Esophagus squamous epithelium (tissue), 5 donors: ENCODE data around the gene RAB3GAP1. TPM values are rescaled to one million over a fixed set of nuclear protein-coding genes. Genes with fewer than 3 reads are reported as not detected.

Experiments used
- DNase-seq: peaks from one replicate; lab custom pipeline; 2025; lab: John Stamatoyannopoulos, UW
- H3K27ac ChIP-seq, 4 donors: fragments of 200-600 bp; sonication (generic); one replicate each; pipeline ENCODE4 v1.5.1; 2016 to 2019; ENCODE audit warnings: mild to moderate bottlenecking in 1 of 4
- H3K27me3 ChIP-seq, 4 donors: fragments of 200-600 bp; sonication (generic); 1 replicate in 3 of 4; 2 replicates in 1 of 4; pipeline versions ENCODE4 v1.5.1 to v1.6.0; 2017 to 2021; ENCODE audit warnings: antibody characterized with exemption in 1 of 4
- H3K36me3 ChIP-seq, 3 donors: fragments of 200-600 bp; sonication (generic); one replicate each; pipeline ENCODE4 v1.5.1; 2016 to 2019
- H3K4me1 ChIP-seq, 3 donors: fragments of 200-600 bp; sonication (generic); one replicate each; pipeline ENCODE4 v1.5.1; 2017 to 2019
- H3K4me3 ChIP-seq, 4 donors: fragments of 200-600 bp; sonication (generic); 1 replicate in 3 of 4; 2 replicates in 1 of 4; pipeline ENCODE4 v1.5.1; 2016 to 2019; ENCODE audit warnings: mild to moderate bottlenecking in 2 of 4, moderate library complexity in 1 of 4
- H3K9me3 ChIP-seq, 3 donors: fragments of 200-600 bp; sonication (generic); one replicate each; pipeline ENCODE4 v1.5.1; 2016 to 2019
- POLR2A ChIP-seq, 4 donors: fragments of 450-650 bp; IDR thresholded peaks; one replicate each; pipeline ENCODE4 v1.6.1; 2017; ENCODE audit warnings: antibody characterized with exemption in 4 of 4, mild to moderate bottlenecking in 4 of 4, moderate library complexity in 3 of 4
- WGBS, 2 donors: methylation state at CpG; one replicate each; pipeline ENCODE4 v1.1.5; 2018; 5-methylcytosine and 5-hydroxymethylcytosine counted together
- intact Hi-C: fragments of 100-400 bp; cut with DNase I; formaldehyde crosslinking; loops from one replicate; pipeline ENCODE4 v1.15.0; 2022
- total RNA-seq, 4 donors: library from RNA; depleted of rRNA; stranded (reverse); fragments of >200 nt; gene quantifications; one replicate each; pipeline ENCODE4 v1.1.0, GENCODE V29; 2016
- TF ChIP-seq, protein P1 (sequence below), 6 experiments: fragments of 450-650 bp in 4 of 6; fragments of 200-600 bp in 2 of 6; sonication (generic) in 2 of 6; IDR thresholded peaks; one replicate each; pipeline ENCODE4 v1.5.1; 2016 to 2019; ENCODE audit warnings: antibody characterized with exemption in 6 of 6, mild to moderate bottlenecking in 4 of 6, moderate library complexity in 4 of 6
- donor health status: DM: yes; HTN: yes; CAD: no.

RAB3GAP1 gene
- total RNA-seq, 4 donors from 2014 or later: 25.5 to 49.4 (median 35.1) TPM

DNA sequence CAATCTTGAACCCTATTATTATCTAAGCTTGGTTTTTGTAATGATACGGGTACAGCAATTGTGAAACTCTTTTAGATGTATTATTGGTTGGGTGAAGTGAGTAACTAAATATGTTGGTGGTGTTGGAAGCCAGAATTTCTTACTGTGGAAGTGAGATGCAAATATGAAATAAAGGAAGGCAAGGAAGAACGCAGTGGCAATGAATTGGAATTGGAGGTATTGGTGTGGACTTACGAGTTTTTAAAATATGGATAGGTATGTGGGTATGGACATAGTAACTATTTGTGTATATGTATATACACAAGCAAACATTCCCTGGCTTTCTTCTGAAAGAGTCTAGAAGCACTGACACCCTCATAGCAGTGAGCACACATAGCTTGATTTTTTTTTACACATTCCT, 105.8 kb downstream of the RAB3GAP1 start:
- H3K9me3 ChIP-seq: no peaks in the 10 kb centered on the region
- no peaks in the 10 kb centered on the region for H3K4me1 ChIP-seq
- TF ChIP-seq, protein P1, sequence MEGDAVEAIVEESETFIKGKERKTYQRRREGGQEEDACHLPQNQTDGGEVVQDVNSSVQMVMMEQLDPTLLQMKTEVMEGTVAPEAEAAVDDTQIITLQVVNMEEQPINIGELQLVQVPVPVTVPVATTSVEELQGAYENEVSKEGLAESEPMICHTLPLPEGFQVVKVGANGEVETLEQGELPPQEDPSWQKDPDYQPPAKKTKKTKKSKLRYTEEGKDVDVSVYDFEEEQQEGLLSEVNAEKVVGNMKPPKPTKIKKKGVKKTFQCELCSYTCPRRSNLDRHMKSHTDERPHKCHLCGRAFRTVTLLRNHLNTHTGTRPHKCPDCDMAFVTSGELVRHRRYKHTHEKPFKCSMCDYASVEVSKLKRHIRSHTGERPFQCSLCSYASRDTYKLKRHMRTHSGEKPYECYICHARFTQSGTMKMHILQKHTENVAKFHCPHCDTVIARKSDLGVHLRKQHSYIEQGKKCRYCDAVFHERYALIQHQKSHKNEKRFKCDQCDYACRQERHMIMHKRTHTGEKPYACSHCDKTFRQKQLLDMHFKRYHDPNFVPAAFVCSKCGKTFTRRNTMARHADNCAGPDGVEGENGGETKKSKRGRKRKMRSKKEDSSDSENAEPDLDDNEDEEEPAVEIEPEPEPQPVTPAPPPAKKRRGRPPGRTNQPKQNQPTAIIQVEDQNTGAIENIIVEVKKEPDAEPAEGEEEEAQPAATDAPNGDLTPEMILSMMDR (IDR thresholded peaks at IDR 0.05): no peak
- H3K4me3 ChIP-seq: no peak overlapping the region
- peaks cover 0 to 89% (median 6%) of the 10 kb centered on the region in 3 donors for H3K36me3 ChIP-seq
- intact Hi-C loops: no loop called here
- no peak overlapping the region for H3K27ac ChIP-seq
- no peak for DNase-seq
- 81 to 93% methylated on average over 3 of the region's 3 CpGs for WGBS, 2 donors
- no peaks in the 10 kb centered on the region for H3K27me3 ChIP-seq

GRCh38 chr2:135159191-135159590, 107.1 kb downstream of the RAB3GAP1 start:
- no peak for DNase-seq
- H3K27ac ChIP-seq: no peak overlapping the region
- no peak overlapping the region for H3K4me3 ChIP-seq
- H3K36me3 ChIP-seq: peaks cover under 1 to 89% (median 8%) of the 10 kb centered on the region in 3 donors
- intact Hi-C loops: no loop called here
- 96 to 100% methylated on average over 2 of the region's 2 CpGs for WGBS, 2 donors
- H3K9me3 ChIP-seq: no peaks in the 10 kb centered on the region
- no peaks in the 10 kb centered on the region for H3K4me1 ChIP-seq
- TF ChIP-seq, protein P1 (IDR thresholded peaks at IDR 0.05): no peak
- TF ChIP-seq POLR2A (IDR thresholded peaks at IDR 0.05): no peak
- no peaks in the 10 kb centered on the region for H3K27me3 ChIP-seq

DNA sequence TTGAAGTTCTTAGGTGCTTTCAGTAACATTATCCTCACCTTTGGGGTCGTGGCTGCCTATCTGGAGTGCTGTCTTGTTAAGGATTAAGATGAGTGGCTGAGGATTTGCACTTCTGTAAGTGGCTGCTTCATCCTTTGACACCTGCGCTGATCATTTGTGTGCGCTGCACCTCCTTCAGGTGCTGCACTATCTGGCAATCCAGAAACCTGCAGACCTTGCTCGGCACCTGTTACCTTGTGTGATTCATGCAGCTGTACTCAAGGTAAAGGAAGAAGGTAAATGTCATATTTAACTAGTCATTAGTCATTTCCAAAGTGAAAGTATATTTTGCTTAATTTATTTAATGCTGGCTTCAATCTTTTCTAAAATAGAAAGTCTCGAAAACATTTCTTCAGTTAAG, 110.3 kb downstream of the RAB3GAP1 start:
- Histone ChIP-seq H3K27ac (no peak overlapping the region), H3K9me3 (no peaks in the 10 kb centered on the region), H3K4me1 (no peaks in the 10 kb centered on the region), H3K27me3 (no peaks in the 10 kb centered on the region), H3K4me3 (no peak overlapping the region), H3K36me3 (peaks cover 5 to 89% (median 11%) of the 10 kb centered on the region in 3 donors)
- TF ChIP-seq, protein P1 (IDR thresholded peaks at IDR 0.05): no peak
- TF ChIP-seq POLR2A (IDR thresholded peaks at IDR 0.05): no peak
- 66 to 75% methylated on average over 5 of the region's 5 CpGs for WGBS, 2 donors
- intact Hi-C loops: no loop called here
- DNase-seq: no peak

DNA sequence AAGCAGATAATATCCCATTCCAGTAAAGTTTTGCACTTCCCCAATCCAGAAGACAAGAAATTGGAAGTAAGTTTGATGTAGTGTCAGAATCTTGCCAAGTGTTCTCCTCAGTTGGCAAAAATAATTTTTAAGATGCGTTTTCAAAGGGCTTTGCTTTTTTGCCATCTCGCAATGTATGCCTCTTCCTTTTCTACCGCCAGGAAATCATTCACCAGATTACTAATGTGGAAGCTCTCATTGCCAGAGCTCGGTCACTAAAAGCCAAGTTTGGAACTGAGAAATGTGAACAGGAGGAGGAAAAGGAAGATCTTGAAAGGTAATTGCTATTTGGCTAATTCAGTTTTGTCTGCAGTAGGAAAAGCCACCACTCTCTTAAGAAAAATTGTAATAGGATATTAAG, 110.7 kb downstream of the RAB3GAP1 start:
- H3K9me3 ChIP-seq: no peaks in the 10 kb centered on the region
- H3K36me3 ChIP-seq: peaks cover 5 to 89% (median 11%) of the 10 kb centered on the region in 3 donors
- intact Hi-C loops: no loop called here
- WGBS, 2 donors: 62 to 64% methylated on average over 4 of the region's 4 CpGs
- H3K4me3 ChIP-seq: no peak overlapping the region
- no peaks in the 10 kb centered on the region for H3K27me3 ChIP-seq
- no peak for DNase-seq
- H3K4me1 ChIP-seq: no peaks in the 10 kb centered on the region
- H3K27ac ChIP-seq: no peak overlapping the region
- TF ChIP-seq, protein P1 (IDR thresholded peaks at IDR 0.05): no peak
- no peak for TF ChIP-seq POLR2A (IDR thresholded peaks at IDR 0.05)

DNA sequence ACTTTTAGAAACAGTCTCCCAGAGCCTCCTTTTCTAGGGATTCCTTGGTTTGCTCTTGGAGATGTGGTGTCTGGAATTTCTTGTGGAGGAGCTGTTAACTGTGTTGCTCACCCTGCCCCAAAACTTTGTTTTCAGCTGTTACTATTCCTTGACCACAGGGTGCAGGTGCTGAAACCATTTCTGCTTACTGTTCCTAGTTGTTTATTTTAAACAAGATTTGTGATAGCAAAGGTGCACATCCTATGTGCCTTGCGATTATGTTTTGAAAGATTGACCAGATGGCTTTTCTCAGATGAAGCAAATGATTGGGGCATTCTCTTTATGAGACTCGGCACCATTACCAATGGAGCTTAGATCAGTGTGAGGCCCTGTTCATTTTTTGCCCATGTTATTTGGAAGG, 111.2 kb downstream of the RAB3GAP1 start:
- peaks cover 7 to 89% (median 13%) of the 10 kb centered on the region in 3 donors for H3K36me3 ChIP-seq

More for the DNA sequence above, 111.2 kb downstream of the RAB3GAP1 start:
- TF ChIP-seq, protein P1 (IDR thresholded peaks at IDR 0.05): no peak
- TF ChIP-seq POLR2A (IDR thresholded peaks at IDR 0.05): no peak
- Histone ChIP-seq H3K4me1 (no peaks in the 10 kb centered on the region), H3K27me3 (no peaks in the 10 kb centered on the region), H3K9me3 (no peaks in the 10 kb centered on the region), H3K4me3 (no peak overlapping the region), H3K27ac (no peak overlapping the region)
- no peak for DNase-seq
- intact Hi-C loops: no loop called here
- WGBS, 2 donors: 68 to 81% methylated on average over 2 of the region's 2 CpGs
